SHP77 (cell line): ENCODE results near the gene EHBP1.

ENCODE experiments used
- DNase-seq, 2 experiments: peaks; one replicate each; lab custom pipeline; 2025; lab: John Stamatoyannopoulos, UW

Gene EHBP1

GRCh38 chr2:63051795-63052333 lies 346.4 kb downstream of the EHBP1 start:
- DNase-seq = no peak

- DNase-seq = no peak
Observed at GRCh38 chr2:63052411-63053080, 347.0 kb downstream of the EHBP1 start.

- no peak for DNase-seq
Observed at GRCh38 chr2:63053081-63053888, 347.8 kb downstream of the EHBP1 start.

- no peak for DNase-seq
Observed at GRCh38 chr2:63053889-63054602, 348.5 kb downstream of the EHBP1 start.

GRCh38 chr2:63054841-63055225 lies 349.3 kb downstream of the EHBP1 start:
- DNase-seq = no peak

GRCh38 chr2:63055226-63056106 lies 350.0 kb downstream of the EHBP1 start:
- no peak for DNase-seq

- DNase-seq = no peak
Observed at GRCh38 chr2:63056107-63057050, 350.9 kb downstream of the EHBP1 start.

GRCh38 chr2:63057249-63058143 lies 352.0 kb downstream of the EHBP1 start:
- DNase-seq = no peak

- no peak for DNase-seq
Observed at GRCh38 chr2:63058144-63058920, 352.8 kb downstream of the EHBP1 start.

- DNase-seq = no peak
Observed at GRCh38 chr2:63058921-63059792, 353.6 kb downstream of the EHBP1 start.

- no peak for DNase-seq
Observed at GRCh38 chr2:63059793-63060471, 354.4 kb downstream of the EHBP1 start.

- DNase-seq = no peak
Observed at GRCh38 chr2:63060472-63060991, 355.0 kb downstream of the EHBP1 start.

GRCh38 chr2:63064197-63064596 lies 358.7 kb downstream of the EHBP1 start:
- no peak for DNase-seq

- no peak for DNase-seq
Observed at GRCh38 chr2:63064661-63065060, 359.1 kb downstream of the EHBP1 start.

- DNase-seq = no peak
Observed at GRCh38 chr2:63066265-63066664, 360.8 kb downstream of the EHBP1 start.

- DNase-seq = no peak
Observed at GRCh38 chr2:63066838-63067237, 361.3 kb downstream of the EHBP1 start.

- DNase-seq = no peak
Observed at GRCh38 chr2:63071664-63072063, 366.2 kb downstream of the EHBP1 start.
